ENCODE results near the gene ING5.

Gene ING5

GRCh38 chr2:241668354-241668753 lies 33.5 kb upstream of the ING5 start:
- ATAC-seq (no peak), DNase-seq (no peak)
- Mint-ChIP-seq H3K27me3 (no peaks in the 10 kb centered on the region), H3K4me3 (no peak overlapping the region), H3K4me1 (peaks cover 27% of the 10 kb centered on the region), H3K27ac (peak overlapping the region in 1 of 2 donors; percentile 71), H3K9me3 (no peaks in the 10 kb centered on the region)

- Mint-ChIP-seq H3K27me3 (no peaks in the 10 kb centered on the region), H3K4me1 (peaks cover 32% of the 10 kb centered on the region), H3K27ac (no peak overlapping the region), H3K4me3 (no peak overlapping the region), H3K9me3 (no peaks in the 10 kb centered on the region)
- no peak for DNase-seq
- no peak for ATAC-seq
These were observed 33.0 kb upstream of the ING5 start for GRCh38 chr2:241668839-241669238.

- H3K27ac Mint-ChIP-seq: no peak overlapping the region
- H3K9me3 Mint-ChIP-seq: no peaks in the 10 kb centered on the region
- H3K4me1 Mint-ChIP-seq: peaks cover 26% of the 10 kb centered on the region
- no peak overlapping the region for H3K4me3 Mint-ChIP-seq
- no peaks in the 10 kb centered on the region for H3K27me3 Mint-ChIP-seq
- DNase-seq (no peak), ATAC-seq (no peak)
These were observed 31.3 kb upstream of the ING5 start for GRCh38 chr2:241670333-241671110.

GRCh38 chr2:241671457-241672240 lies 30.2 kb upstream of the ING5 start:
- no peak for ATAC-seq
- H3K4me3 Mint-ChIP-seq: no peak overlapping the region

GRCh38 chr2:241672243-241673188 lies 29.3 kb upstream of the ING5 start:
- Mint-ChIP-seq H3K4me1 (peaks cover 29% of the 10 kb centered on the region), H3K4me3 (no peak overlapping the region), H3K9me3 (no peaks in the 10 kb centered on the region), H3K27me3 (no peaks in the 10 kb centered on the region), H3K27ac (no peak overlapping the region)
- DNase-seq (no peak), ATAC-seq (no peak)

More at GRCh38 chr2:241671457-241672240, 30.2 kb upstream of the ING5 start:
- Mint-ChIP-seq H3K27ac (peak overlapping the region in 1 of 2 donors; percentile 78), H3K9me3 (no peaks in the 10 kb centered on the region), H3K4me1 (peaks cover 26% of the 10 kb centered on the region), H3K27me3 (no peaks in the 10 kb centered on the region)
- DNase-seq: no peak

- Mint-ChIP-seq H3K27ac (peak overlapping the region in 1 of 2 donors; percentile 51), H3K4me1 (peaks cover 29% of the 10 kb centered on the region), H3K4me3 (no peak overlapping the region), H3K27me3 (no peaks in the 10 kb centered on the region), H3K9me3 (no peaks in the 10 kb centered on the region)
- ATAC-seq (peak; percentile 40), DNase-seq (no peak)
These were observed 28.6 kb upstream of the ING5 start for GRCh38 chr2:241673189-241673663.

- Mint-ChIP-seq H3K4me1 (peaks cover 29% of the 10 kb centered on the region), H3K27ac (peak overlapping the region in 1 of 2 donors; percentile 51), H3K9me3 (no peaks in the 10 kb centered on the region), H3K4me3 (no peak overlapping the region), H3K27me3 (no peaks in the 10 kb centered on the region)
- DNase-seq: no peak
- ATAC-seq: peak; percentile 25
These were observed 27.8 kb upstream of the ING5 start for GRCh38 chr2:241673797-241674725.

- peaks cover 29% of the 10 kb centered on the region for H3K4me1 Mint-ChIP-seq
- ATAC-seq: no peak
- no peak for DNase-seq
- no peaks in the 10 kb centered on the region for H3K27me3 Mint-ChIP-seq
- H3K4me3 Mint-ChIP-seq: no peak overlapping the region
- no peak overlapping the region for H3K27ac Mint-ChIP-seq
- no peaks in the 10 kb centered on the region for H3K9me3 Mint-ChIP-seq
These were observed 26.0 kb upstream of the ING5 start for GRCh38 chr2:241675885-241676284.

- DNase-seq: no peak
- H3K9me3 Mint-ChIP-seq: no peaks in the 10 kb centered on the region
- peak overlapping the region in 1 of 2 donors; percentile 54 for H3K27ac Mint-ChIP-seq
- H3K4me3 Mint-ChIP-seq: no peak overlapping the region
- H3K4me1 Mint-ChIP-seq: peaks cover 32% of the 10 kb centered on the region
- no peaks in the 10 kb centered on the region for H3K27me3 Mint-ChIP-seq
- ATAC-seq: no peak
These were observed 25.2 kb upstream of the ING5 start for GRCh38 chr2:241676665-241677064.

GRCh38 chr2:241677392-241677791 lies 24.4 kb upstream of the ING5 start:
- no peaks in the 10 kb centered on the region for H3K9me3 Mint-ChIP-seq
- peak overlapping the region in 1 of 2 donors; percentile 19 for H3K27ac Mint-ChIP-seq
- no peak for ATAC-seq
- no peak for DNase-seq
- peaks cover 37% of the 10 kb centered on the region for H3K4me1 Mint-ChIP-seq
- H3K4me3 Mint-ChIP-seq: no peak overlapping the region
- H3K27me3 Mint-ChIP-seq: no peaks in the 10 kb centered on the region

- DNase-seq (no peak), ATAC-seq (no peak)
- H3K9me3 Mint-ChIP-seq: no peaks in the 10 kb centered on the region
- no peaks in the 10 kb centered on the region for H3K27me3 Mint-ChIP-seq
- H3K4me1 Mint-ChIP-seq: peaks cover 28% of the 10 kb centered on the region
- no peak overlapping the region for H3K4me3 Mint-ChIP-seq
- no peak overlapping the region for H3K27ac Mint-ChIP-seq
These were observed 23.5 kb upstream of the ING5 start for GRCh38 chr2:241678307-241678706.

GRCh38 chr2:241678784-241679540 lies 22.9 kb upstream of the ING5 start:
- DNase-seq (no peak), ATAC-seq (no peak)
- Mint-ChIP-seq H3K4me1 (peaks cover 24% of the 10 kb centered on the region), H3K27ac (peak overlapping the region; percentile 40 to 91), H3K9me3 (no peaks in the 10 kb centered on the region), H3K27me3 (no peaks in the 10 kb centered on the region), H3K4me3 (no peak overlapping the region)

GRCh38 chr2:241680044-241680443 lies 21.8 kb upstream of the ING5 start:
- Mint-ChIP-seq H3K4me3 (no peak overlapping the region), H3K27ac (peak overlapping the region in 1 of 2 donors; percentile 42), H3K9me3 (no peaks in the 10 kb centered on the region), H3K27me3 (no peaks in the 10 kb centered on the region), H3K4me1 (peaks cover 27% of the 10 kb centered on the region)
- DNase-seq (no peak), ATAC-seq (no peak)

Data from stimulated activated naive CD8-positive, alpha-beta T cell treated with anti-CD3 and anti-CD28 coated beads, Interleukin-15, amount 100 ng/mL, for 72 hours (primary cell).